Measurements from ENCODE around the gene XAGE1A.
"Not testable (repeated sequence)": the region's sequence is repeated elsewhere in the genome, so short reads cannot be mapped to it uniquely, and the experiment has no call there.

The XAGE1A gene

DNA sequence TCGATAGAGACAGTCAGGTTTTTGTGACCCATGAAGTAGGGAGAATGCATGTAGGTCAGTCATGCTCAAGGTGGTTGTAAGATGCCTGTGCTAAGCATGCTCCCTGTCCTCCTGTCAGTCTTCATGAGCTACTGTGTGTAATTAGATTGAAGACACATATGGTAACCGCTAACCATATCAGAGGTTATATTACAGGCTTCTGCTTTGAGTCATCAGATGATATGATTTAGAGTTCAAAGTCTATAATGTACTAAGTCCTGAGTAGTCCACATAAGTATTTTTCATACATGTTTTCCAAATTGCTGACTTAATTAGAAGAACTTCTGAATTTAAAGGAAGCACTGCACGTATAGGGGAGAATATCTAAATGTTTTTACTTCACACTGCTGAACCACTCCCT is 53.2 kb downstream of the XAGE1A start:
- WGBS (ENCODE audit: insufficient coverage): no CpG with 5 or more reads among the region's 3 CpGs
- H3K36me3 ChIP-seq (ENCODE audit: control insufficient read depth in 4 of 4, insufficient read depth in 4 of 4, low read length in 3 of 4); H3K4me1 ChIP-seq (ENCODE audit: control extremely low read depth in 1 of 4, control insufficient read depth in 4 of 4, insufficient read depth in 4 of 4, low read length in 3 of 4); H3K4me3 ChIP-seq (ENCODE audit: control insufficient read depth in 1 of 7, extremely low read depth in 1 of 7, insufficient read depth in 4 of 7, low read depth in 2 of 7, low read length in 6 of 7); H3K9me3 ChIP-seq (ENCODE audit: control extremely low read depth in 1 of 5, control insufficient read depth in 4 of 5, insufficient read depth in 2 of 5, low read depth in 1 of 5, low read length in 4 of 5); H3K27ac ChIP-seq (ENCODE audit: insufficient read depth in 1 of 2, low read depth in 1 of 2, low read length in 2 of 2, poor library complexity in 1 of 2, severe bottlenecking in 2 of 2); POLR2A ChIA-PET; DNase-seq; H3K27me3 ChIP-seq (replicated peaks in 2 of 5; ENCODE audit: control insufficient read depth in 4 of 5, insufficient read depth in 5 of 5, low read length in 4 of 5); CTCF ChIA-PET: not testable (repeated sequence)
